Midbrain (tissue), 1 donor: ENCODE measurements around the gene CHRD.

Source experiments
- DNase-seq: peaks from one replicate; lab custom pipeline; 2025; lab: John Stamatoyannopoulos, UW

CHRD gene

DNA sequence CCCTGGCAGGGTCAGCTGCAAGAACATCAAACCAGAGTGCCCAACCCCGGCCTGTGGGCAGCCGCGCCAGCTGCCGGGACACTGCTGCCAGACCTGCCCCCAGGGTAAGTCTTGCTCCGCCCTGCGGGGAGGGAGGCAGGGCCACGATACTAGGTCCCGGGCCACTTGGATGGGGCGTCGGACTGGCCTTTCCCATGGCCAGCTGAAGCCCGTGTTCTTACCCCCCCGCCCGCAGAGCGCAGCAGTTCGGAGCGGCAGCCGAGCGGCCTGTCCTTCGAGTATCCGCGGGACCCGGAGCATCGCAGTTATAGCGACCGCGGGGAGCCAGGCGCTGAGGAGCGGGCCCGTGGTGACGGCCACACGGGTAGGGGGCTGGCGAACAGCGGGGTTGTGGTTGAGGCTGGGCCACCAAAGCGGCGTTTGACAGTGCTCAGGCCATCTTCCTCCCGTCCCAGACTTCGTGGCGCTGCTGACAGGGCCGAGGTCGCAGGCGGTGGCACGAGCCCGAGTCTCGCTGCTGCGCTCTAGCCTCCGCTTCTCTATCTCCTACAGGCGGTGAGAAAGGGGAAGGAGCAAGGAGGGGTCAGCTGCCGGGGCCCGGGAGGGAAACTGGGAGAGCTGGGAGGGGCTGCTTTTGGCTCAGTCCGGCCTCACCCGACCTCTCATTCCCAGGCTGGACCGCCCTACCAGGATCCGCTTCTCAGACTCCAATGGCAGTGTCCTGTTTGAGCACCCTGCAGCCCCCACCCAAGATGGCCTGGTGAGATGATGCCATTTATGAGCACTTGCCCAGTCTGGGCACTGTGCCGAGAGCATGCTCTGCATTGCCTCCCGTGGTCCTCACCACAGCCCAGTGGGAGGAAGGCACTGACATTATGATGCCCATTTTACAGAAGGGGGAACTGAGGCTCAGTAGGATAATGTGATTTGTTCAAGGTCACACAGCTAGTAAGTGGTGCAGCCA is 1.7 kb downstream of the CHRD start:
- no peak for DNase-seq

DNA sequence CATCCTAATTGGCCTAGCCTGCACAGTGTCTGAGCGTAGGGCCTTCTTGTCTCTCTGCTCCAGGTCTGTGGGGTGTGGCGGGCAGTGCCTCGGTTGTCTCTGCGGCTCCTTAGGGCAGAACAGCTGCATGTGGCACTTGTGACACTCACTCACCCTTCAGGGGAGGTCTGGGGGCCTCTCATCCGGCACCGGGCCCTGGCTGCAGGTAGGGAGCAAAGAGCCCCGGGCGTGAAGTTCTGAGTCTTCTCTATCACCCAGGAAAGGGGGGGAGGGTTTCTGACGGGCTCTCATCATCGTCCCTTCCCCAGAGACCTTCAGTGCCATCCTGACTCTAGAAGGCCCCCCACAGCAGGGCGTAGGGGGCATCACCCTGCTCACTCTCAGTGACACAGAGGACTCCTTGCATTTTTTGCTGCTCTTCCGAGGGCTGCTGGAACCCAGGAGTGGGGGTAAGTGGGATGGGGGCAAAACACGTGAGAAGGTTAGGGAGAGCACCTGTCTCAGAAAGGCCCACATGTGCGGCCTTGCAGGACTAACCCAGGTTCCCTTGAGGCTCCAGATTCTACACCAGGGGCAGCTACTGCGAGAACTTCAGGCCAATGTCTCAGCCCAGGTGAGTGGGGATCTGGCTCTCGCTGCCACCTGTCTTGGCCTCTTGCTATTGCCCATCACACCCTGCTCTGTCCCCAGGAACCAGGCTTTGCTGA is 2.6 kb downstream of the CHRD start:
- no peak for DNase-seq

DNA sequence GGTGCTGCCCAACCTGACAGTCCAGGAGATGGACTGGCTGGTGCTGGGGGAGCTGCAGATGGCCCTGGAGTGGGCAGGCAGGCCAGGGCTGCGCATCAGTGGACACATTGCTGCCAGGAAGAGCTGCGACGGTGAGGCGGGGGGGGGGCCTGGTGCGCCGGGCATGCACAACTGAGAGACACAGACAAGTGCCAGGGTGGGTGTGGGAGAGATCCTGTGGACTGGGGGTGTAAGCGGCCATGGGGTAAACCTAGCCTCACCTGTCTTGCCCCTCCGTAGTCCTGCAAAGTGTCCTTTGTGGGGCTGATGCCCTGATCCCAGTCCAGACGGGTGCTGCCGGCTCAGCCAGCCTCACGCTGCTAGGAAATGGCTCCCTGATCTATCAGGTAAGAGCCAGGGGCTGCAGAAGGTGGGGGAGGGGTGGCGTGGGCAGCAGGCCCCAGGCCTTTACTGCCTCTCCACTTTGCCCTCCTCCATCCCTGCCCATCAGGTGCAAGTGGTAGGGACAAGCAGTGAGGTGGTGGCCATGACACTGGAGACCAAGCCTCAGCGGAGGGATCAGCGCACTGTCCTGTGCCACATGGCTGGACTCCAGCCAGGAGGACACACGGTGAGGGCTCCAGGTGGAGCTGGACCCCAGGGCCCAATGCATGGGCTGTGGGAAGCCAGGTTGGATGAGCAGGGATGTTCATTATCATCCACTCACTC is 3.3 kb downstream of the CHRD start:
- no peak for DNase-seq

DNA sequence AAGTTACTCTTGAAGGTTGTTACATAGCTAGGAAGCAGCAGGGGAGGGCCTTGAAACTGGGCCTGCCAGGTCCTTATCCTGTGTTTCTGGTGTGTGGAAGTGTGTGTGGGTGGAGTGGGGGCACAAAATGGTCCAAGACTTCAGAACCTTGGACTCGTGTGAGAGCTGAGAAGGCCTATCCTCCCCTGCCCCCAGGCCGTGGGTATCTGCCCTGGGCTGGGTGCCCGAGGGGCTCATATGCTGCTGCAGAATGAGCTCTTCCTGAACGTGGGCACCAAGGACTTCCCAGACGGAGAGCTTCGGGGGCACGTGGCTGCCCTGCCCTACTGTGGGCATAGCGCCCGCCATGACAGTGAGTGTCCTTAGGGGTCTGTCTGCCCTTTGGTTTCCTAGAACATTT is 4.5 kb downstream of the CHRD start:
- DNase-seq = no peak

DNA sequence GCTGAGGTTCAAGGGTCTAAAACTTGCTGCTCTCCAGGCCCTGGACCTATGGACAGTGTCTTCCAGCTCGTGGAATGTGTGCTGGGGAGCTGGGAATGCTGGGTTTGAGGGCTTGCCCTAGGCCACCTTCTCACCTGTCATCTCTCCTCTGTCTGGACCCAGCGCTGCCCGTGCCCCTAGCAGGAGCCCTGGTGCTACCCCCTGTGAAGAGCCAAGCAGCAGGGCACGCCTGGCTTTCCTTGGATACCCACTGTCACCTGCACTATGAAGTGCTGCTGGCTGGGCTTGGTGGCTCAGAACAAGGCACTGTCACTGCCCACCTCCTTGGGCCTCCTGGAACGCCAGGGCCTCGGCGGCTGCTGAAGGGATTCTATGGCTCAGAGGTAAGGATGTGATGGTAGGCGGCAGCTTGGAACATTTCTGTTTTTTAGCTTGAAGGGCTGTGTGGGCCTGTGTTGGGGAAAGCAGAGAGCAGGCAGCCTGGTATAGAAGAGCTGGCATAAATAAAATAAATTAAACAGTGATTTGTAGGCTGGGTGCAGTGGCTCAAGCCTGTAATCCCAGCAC is 5.1 kb downstream of the CHRD start:
- DNase-seq = no peak

DNA sequence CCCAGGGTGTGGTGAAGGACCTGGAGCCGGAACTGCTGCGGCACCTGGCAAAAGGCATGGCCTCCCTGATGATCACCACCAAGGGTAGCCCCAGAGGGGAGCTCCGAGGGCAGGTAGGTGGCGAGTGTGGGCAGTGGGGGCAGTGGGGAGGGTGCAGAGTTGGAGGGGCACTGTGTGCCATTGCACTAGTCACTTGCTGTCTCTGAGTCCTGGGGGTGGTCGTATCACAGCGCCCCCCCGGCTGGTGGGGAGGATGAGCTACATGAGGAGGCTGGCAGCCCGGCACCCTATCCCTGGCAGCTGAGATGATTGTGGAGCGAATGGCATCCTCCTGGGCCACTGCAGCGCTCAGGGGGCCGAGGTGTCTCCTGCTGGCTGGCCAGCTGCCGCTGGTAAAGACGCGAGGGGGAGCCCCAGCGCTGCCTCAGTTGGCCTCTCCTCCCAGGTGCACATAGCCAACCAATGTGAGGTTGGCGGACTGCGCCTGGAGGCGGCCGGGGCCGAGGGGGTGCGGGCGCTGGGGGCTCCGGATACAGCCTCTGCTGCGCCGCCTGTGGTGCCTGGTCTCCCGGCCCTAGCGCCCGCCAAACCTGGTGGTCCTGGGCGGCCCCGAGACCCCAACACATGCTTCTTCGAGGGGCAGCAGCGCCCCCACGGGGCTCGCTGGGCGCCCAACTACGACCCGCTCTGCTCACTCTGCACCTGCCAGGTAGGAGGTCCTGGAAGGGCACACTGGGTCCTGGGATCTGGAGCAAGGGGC is 6.4 kb downstream of the CHRD start:
- no peak for DNase-seq

DNA sequence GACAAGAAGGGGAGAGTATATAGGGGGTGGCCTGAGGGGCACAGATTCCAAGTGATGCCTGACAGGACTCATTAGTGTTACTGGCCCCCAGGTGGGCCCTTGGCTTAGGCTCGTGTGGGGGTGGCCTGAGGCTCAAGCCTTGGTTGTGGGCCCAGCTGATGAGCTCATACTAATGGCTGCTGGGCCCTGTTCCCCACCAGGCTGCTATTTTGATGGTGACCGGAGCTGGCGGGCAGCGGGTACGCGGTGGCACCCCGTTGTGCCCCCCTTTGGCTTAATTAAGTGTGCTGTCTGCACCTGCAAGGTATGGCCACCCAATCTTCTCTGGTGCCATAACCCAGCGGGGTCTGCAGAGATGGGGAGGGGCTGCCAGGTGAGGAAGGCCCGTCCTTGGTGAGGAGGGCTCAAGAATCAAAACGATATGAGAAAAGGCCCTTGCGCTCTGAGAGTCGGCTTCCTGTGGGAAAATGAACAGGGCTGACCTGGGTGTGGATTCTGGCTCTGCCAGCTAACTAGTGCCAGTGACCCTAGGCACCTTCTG is 7.4 kb downstream of the CHRD start:
- no peak for DNase-seq

DNA sequence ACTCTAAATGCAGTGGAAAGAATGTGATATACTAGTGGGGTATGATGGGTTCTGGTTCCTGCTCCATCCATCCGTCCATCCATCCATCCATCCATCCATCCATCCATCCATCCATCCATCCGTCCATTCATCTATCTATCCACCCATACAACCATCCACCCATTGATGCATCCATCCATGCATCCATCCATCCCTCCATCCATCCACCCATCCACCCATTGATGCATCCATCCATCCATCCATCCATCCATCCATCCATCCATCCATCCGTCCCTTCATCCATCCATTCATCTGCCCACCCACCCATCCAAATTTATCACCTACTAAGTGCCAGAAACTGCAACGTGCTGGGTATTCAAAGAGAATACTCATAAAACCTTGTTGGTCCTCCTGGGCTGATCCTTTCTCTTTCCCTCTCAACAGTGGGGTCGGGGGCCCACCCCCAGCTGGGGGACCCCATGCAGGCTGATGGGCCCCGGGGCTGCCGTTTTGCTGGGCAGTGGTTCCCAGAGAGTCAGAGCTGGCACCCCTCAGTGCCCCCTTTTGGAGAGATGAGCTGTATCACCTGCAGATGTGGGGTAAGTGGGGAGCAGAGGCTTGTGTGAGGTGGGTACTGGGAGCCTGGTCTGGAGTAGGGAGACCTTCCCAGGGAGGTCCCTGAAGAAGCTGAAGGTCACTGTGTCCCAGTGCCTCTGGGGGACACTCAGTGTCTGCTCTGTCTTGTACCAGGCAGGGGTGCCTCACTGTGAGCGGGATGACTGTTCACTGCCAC is 8.5 kb downstream of the CHRD start:
- DNase-seq = no peak

DNA sequence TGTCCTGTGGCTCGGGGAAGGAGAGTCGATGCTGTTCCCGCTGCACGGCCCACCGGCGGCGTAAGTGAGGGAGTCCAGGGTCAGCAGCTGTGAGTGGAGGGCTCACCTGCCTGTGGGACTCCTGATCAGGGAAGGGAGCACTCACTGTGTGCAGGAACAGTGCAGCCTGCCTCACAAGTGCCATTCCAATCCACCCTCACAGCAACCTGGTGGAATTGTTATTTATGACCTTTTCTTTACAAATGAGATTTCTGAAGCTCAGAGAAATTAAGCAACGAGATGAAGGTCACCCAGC is 9.0 kb downstream of the CHRD start:
- DNase-seq = no peak

DNA sequence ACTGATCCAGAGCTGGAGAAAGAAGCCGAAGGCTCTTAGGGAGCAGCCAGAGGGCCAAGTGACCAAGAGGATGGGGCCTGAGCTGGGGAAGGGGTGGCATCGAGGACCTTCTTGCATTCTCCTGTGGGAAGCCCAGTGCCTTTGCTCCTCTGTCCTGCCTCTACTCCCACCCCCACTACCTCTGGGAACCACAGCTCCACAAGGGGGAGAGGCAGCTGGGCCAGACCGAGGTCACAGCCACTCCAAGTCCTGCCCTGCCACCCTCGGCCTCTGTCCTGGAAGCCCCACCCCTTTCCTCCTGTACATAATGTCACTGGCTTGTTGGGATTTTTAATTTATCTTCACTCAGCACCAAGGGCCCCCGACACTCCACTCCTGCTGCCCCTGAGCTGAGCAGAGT is 9.5 kb downstream of the CHRD start:
- DNase-seq = no peak

DNA sequence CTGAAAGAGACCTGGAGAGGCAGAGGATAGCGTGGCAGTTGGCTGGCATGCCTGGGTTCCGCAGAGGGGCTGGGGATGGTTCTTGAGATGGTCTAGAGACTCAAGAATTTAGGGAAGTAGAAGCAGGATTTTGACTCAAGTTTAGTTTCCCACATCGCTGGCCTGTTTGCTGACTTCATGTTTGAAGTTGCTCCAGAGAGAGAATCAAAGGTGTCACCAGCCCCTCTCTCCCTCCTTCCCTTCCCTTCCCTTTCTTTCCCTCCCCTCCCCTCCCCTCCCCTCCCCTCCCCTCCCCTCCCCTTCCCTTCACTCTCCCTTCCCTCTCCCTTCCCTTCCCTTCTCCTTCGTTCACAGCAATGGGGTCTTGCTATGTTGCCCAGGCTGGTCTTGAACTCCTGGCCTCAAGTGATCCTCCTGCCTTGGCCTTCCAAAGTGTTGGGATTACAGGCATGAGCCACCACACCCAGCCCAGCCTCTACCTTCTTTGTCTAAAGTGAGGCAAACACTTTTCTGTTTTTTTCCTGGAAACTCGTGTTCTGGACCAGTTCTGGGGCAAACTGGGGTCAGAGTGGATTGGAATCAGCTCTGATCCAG is 10.2 kb downstream of the CHRD start:
- DNase-seq = no peak

DNA sequence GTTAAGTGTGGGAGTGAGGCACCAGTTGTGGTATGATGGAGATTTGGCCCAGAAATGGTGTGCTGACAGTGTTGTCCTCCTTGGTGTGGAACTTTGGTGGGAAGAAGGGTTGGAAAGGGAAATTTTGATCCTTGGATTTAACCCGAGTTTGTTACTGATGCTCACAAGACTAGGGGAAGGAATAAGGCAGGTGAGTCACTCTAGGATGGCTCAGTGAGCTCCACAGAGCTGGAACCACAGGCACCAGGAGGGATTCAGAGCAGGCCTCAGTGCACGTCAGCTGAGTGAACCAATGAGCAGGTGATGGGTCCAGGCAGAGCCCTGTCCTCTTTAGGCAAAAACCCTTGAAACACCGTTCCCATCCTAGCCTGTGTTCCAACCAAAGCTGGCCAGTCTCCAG is 11.4 kb downstream of the CHRD start:
- no peak for DNase-seq

DNA sequence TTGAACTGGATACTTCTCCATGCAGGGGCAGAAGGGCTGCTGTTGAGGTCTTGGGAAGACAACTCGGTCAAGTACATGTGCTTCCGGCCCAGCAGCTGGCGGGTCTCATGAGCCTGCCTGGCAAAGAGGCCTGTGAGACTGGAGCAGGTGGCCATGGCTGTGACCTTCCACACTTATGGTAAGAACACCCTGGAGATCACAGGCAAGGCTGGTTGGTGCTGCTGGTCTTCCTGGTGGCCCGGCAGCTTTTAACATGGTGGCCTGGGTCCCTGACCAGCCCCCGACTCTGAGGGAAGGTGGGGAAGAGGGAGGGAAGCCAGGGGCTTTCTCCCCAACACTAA is 15.4 kb downstream of the CHRD start:
- no peak for DNase-seq

DNA sequence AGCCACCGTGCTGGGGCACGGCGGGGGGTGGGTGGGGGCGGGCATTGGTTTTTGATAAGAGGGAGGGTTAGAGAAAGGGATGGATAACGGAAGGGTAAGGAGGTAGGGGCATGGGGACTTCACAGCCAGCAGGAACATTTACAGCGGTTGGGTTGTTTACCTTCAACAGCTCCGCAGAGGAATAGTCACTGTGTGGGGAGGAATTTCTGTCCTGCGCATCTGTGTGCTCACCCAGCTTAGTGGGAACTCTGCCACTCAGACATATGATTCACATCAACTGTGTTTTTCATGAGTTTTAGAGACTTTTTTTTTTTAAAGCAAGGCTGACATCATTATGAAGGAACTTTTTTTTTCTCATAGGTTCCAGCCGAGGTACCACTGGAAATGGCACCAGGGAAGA is 19.6 kb downstream of the CHRD start:
- DNase-seq = no peak

DNA sequence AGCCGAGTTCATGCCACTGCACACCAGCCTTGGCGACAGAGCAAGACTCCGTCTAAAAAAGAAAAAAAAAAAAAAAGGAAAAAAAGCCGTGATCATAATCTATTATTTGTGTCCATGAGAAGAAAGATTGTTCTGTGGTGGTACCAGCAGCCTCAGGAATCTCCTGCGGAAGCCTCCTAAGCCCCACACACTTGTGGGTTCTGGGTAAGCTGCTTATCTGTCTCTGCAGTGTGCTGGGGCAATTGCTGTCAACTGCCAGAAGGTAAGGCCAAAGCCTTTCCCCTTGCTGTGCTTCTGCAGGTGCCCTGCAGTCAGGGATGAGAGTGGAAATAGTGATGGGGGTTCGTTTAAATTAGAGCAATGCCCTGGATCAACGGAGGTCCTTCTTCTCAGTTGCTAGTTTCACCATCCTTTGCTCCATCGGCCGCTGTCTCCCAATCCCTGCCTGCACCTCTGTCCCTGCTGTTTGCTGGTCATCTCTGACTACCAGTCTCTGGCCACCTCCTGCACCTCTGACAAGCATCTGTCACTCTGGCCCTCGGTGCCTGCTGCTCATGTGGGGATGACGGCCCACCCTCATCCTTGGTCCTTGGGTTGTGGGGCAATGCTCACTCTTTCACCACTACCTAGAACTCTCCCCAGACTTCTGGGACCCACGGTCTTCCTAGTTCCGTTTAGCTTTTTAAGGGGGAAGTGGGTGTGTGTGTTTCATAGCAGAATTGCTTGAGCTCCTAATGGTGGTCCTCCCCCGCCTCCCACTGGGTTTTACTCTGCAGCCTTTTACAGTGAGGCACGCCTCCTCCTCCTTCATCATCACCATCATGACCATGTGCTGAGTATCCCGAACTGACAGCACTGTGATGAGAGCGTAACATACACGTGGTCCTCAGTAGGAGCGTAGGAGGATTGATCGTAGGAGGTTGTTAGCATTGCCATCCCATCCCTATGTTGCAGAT is 25.5 kb downstream of the CHRD start:
- DNase-seq = no peak

DNA sequence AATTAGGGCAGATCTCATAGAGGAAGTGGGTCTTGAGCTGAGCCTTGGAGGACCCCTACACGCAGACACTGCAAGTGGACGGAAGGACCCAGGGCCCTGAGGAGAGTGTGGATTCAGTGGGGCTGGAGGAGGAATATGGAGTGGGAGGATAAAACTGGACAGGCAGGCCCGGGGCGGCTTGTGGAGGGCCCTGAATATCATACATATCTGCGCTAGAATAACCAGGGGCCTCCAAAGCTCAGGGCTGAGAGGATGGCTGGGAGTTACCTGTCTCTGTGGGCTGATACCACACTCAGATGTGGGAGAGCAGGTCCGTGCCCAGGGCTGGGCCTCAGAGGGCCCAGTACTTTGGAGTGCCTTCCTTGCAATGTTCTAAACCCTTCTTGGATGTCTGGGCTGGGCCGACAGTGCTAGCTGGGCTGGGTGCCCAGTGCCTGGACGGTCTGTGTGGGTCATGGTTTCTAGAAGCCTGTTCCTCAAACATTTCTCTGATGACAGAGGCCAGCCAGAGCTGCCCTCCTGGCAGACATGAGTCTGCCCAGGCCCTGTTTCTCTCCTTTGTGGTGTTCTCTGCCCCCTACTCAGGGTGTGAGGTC is 29.6 kb downstream of the CHRD start:
- peak; percentile 4 for DNase-seq

DNA sequence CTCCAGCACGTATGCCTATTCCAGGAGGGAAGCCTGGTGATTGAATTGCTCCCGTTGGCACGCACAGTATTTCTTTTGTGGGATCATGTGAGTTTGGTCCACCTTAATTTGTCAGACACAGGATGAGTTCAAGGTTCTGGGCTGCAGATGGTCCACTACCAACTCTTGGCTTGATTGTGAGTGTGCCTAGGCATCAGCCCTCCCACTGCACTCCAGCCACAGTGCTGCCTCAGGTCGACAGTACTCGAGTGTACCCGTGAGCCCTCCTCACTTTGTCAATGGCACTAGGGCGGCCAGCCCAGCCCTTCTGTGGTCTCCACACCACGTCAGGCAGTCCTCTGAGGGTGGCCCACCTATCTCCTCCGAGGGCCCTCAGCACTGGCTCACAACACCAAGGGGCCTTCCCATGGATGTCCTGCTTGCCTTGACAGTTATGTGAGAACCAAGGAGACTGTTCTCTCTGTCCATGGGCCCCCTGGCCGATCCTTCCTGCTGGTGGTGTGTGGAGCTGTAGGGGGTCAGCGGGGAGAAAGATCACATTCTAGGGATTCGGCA is 30.2 kb downstream of the CHRD start:
- no peak for DNase-seq

DNA sequence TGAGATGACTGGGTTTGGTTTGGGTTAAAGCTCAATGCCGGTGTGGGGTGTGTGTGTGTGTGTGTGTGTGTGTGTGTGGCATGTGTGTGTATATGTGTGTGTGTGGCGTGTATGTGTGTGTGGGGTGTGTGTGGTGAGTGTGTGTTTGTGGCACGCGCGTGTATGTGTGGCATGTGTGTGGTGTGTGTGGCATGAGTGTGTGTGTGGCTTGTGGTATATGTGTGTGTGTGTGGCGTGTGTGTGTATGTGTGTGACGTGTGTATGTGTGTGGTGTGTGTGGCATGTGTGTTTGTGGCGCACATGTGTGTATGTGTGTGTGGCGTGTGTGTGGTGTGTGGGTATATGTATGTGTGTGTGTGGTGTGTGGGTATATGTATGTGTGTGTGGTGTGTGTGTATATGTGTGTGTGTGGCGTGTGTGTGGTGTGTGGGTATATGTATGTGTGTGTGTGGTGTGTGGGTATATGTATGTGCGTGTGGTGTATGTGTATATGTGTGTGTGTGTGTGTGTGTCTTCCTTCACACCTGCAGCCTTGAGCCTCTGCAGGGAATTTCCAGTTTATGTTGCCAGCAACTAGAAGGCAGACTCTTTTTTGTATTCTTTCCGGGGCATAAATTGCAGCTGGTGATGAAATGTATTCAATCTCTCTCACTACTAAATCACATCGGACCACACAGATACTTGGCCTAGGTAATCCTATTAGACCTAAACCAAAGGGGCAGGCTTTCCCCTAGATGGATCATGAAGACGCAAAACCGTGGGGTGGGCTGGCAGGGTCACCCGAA is 34.8 kb downstream of the CHRD start:
- DNase-seq = no peak
